GM20431 (cell line): ENCODE measurements around the gene SERGEF.

Experiments
- in situ Hi-C: fragments of 300-500 bp; cut with MseI, MboI; formaldehyde crosslinking; loops from one replicate; pipeline ENCODE4 v1.15.0; 2020; ENCODE audit warnings: low sequenced_read_pairs; ENCODE audit not compliant: unreplicated experiment

SERGEF gene

GRCh38 chr11:17831228-17831627, 181.6 kb downstream of the SERGEF start:
- in situ Hi-C loops = no loop called here

- in situ Hi-C loops = no loop called here
Observed at GRCh38 chr11:17828311-17828751, 184.5 kb downstream of the SERGEF start.

- in situ Hi-C loops = no loop called here
Observed at GRCh38 chr11:17827006-17827405, 185.8 kb downstream of the SERGEF start.

GRCh38 chr11:17822401-17822781, 190.5 kb downstream of the SERGEF start:
- in situ Hi-C loops = no loop called here

- in situ Hi-C loops = no loop called here
Observed at GRCh38 chr11:17821648-17822400, 191.0 kb downstream of the SERGEF start.

- in situ Hi-C loops = no loop called here
Observed at GRCh38 chr11:17816232-17816931, 196.5 kb downstream of the SERGEF start.

- in situ Hi-C loops = no loop called here
Observed at GRCh38 chr11:17814546-17814945, 198.3 kb downstream of the SERGEF start.

GRCh38 chr11:17813391-17814059, 199.3 kb downstream of the SERGEF start:
- in situ Hi-C loops = no loop called here

GRCh38 chr11:17812865-17813187, 200.0 kb downstream of the SERGEF start:
- in situ Hi-C loops = no loop called here

GRCh38 chr11:17812091-17812864, 200.6 kb downstream of the SERGEF start:
- in situ Hi-C loops = no loop called here

GRCh38 chr11:17811352-17811751, 201.5 kb downstream of the SERGEF start:
- in situ Hi-C loops = no loop called here

- in situ Hi-C loops = no loop called here
Observed at GRCh38 chr11:17810746-17811145, 202.1 kb downstream of the SERGEF start.

- in situ Hi-C loops = no loop called here
Observed at GRCh38 chr11:17810041-17810440, 202.8 kb downstream of the SERGEF start.

GRCh38 chr11:17807034-17807433, 205.8 kb downstream of the SERGEF start:
- in situ Hi-C loops = no loop called here

GRCh38 chr11:17805873-17806272, 207.0 kb downstream of the SERGEF start:
- in situ Hi-C loops = no loop called here

- in situ Hi-C loops = no loop called here
Observed at GRCh38 chr11:17805043-17805442, 207.8 kb downstream of the SERGEF start.

- in situ Hi-C loops = no loop called here
Observed at GRCh38 chr11:17803754-17804334, 209.0 kb downstream of the SERGEF start.

- in situ Hi-C loops = no loop called here
Observed at GRCh38 chr11:17802491-17802890, 210.4 kb downstream of the SERGEF start.

- in situ Hi-C loops = no loop called here
Observed at GRCh38 chr11:17801166-17801565, 211.7 kb downstream of the SERGEF start.

GRCh38 chr11:17799147-17799546, 213.7 kb downstream of the SERGEF start:
- in situ Hi-C loops = no loop called here
